Subcutaneous adipose tissue (tissue), 4 donors: ENCODE results near the gene DPYD. TPM values are rescaled to one million over a fixed set of nuclear protein-coding genes. Genes with fewer than 3 reads are reported as not detected.

Source experiments
- CTCF ChIP-seq: fragments of 450-650 bp; IDR thresholded peaks from one replicate; pipeline ENCODE4 v1.5.1; 2016; ENCODE audit warnings: low read depth, mild to moderate bottlenecking, control low read depth, antibody characterized with exemption, moderate library complexity
- total RNA-seq, 4 donors: library from RNA; depleted of rRNA; stranded (reverse); fragments of >200 nt; gene quantifications; one replicate each; pipeline ENCODE4 v1.1.0, GENCODE V29; 2016

DPYD gene
- total RNA-seq, 4 donors from 2014 or later = 47.1 to 100 (median 68.0) TPM

- no peak for TF ChIP-seq CTCF
These were observed 1.1 kb downstream of the DPYD start for GRCh38 chr1:97919585-97920261.

GRCh38 chr1:97918961-97919360 lies 1.9 kb downstream of the DPYD start:
- TF ChIP-seq CTCF = no peak

GRCh38 chr1:97913506-97914139 lies 7.2 kb downstream of the DPYD start:
- no peak for TF ChIP-seq CTCF

- no peak for TF ChIP-seq CTCF
These were observed 9.3 kb downstream of the DPYD start for GRCh38 chr1:97911266-97912215.

GRCh38 chr1:97909266-97909665 lies 11.6 kb downstream of the DPYD start:
- TF ChIP-seq CTCF = no peak

GRCh38 chr1:97907886-97908285 lies 12.9 kb downstream of the DPYD start:
- TF ChIP-seq CTCF = no peak
